HT1080 (cell line): Measurements from ENCODE around the gene TREX2. TPM values are rescaled to one million over a fixed set of nuclear protein-coding genes. Genes with fewer than 3 reads are reported as not detected.

Experiments used
- small RNA-seq: library from RNA; depleted of rRNA; stranded (forward); fragments of <200 nt; gene quantifications from one replicate; pipeline ENCODE3, GENCODE V24; 2014
- total RNA-seq: library from RNA; depleted of rRNA; stranded (reverse); fragments of >200 nt; shearing (Covaris generic); gene quantifications from 2 replicates; pipeline ENCODE4 v1.2.3, GENCODE V29; 2014; rRNA removed

Gene TREX2
- total RNA-seq, 1 experiment from 2014 or later = 0.84 TPM

Small RNAs within 50 kb of the gene (small RNA-seq; reads per million reads assigned to genes)
- not detected for gene RN7SL667P

Other genes starting within 250 kb of the TREX2 start
- not detected in 2 replicates for gene PNMA6F, start 124.3 kb downstream of the TREX2 start, total RNA-seq
- 5.0 and 7.1 TPM in 2 replicates for gene ZNF275, start 111.9 kb downstream of the TREX2 start, total RNA-seq
- 0.03 TPM in 1 of 2 replicates, not detected in the other for gene PNMA6E, start 44.7 kb downstream of the TREX2 start, total RNA-seq
- gene ZFP92, start 34.6 kb downstream of the TREX2 start, total RNA-seq = 0.08 and 0.10 TPM in 2 replicates
- gene HAUS7, start 24.5 kb upstream of the TREX2 start, total RNA-seq = 34.7 and 37.3 TPM in 2 replicates
- gene BGN, start 48.9 kb upstream of the TREX2 start, total RNA-seq = 0.10 and 0.45 TPM in 2 replicates
- gene ATP2B3, start 71.6 kb upstream of the TREX2 start, total RNA-seq = 0.03 TPM in 1 of 2 replicates, not detected in the other
- 74.4 and 82.3 TPM in 2 replicates for gene CCNQ, start 153.1 kb upstream of the TREX2 start, total RNA-seq
- not detected in 2 replicates for gene DUSP9, start 201.1 kb upstream of the TREX2 start, total RNA-seq
- gene PNCK, start 227.8 kb upstream of the TREX2 start, total RNA-seq = not detected in 2 replicates
- gene SLC6A8, start 241.9 kb upstream of the TREX2 start, total RNA-seq = 33.2 and 61.3 TPM in 2 replicates